ENCODE results near the gene PLIN3.
"Not testable (repeated sequence)": the region's sequence is repeated elsewhere in the genome, so short reads cannot be mapped to it uniquely, and the experiment has no call there.

The PLIN3 gene

GRCh38 chr19:4811328-4812131 is 55.9 kb downstream of the PLIN3 start:
- peak; percentile 88 for DNase-seq (ENCODE audit: low spot score)

DNA sequence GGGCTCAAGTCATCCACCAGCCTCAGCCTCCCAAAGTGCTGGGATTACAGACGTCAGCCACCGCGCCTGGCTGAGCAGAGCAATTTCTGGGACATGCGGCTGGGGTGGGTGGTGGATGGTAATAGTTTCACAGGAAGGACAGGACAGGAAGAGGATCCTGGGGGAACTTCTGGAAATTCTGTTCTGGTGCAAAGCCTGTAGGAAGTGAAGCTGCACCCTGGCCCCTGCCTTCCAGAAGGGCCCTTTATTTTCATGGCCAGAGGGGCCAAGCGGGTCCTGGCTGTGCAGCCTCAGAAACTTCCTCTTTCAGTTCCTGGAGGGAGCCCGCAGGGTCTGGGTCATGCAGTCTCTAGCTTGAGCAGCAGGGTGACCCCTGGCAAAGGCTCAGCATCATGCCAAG is 60.3 kb downstream of the PLIN3 start:
- no peak for DNase-seq (ENCODE audit: low spot score)

DNA sequence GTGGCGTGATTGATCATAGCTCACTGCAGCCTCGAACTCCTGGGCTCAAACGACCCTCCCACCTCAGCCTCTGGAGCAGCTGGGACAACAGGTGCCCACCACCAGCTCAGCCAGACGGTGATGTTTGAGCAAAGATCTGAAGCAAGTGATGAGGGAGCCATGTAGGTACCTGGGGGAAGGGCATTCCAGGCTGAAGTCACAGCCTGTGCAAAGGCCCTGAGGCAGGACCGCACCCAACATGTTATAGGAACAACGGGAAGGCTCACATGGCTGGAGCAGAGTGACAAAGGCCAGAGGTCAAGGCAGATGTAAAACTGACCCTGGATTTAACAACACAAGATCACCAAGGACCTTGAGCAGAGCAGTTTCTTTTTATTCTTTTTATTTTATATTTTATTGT is 61.1 kb downstream of the PLIN3 start:
- no peak for DNase-seq (ENCODE audit: low spot score)

GRCh38 chr19:4805140-4805539 is 62.3 kb downstream of the PLIN3 start:
- not testable (repeated sequence) for DNase-seq (ENCODE audit: low spot score)

DNA sequence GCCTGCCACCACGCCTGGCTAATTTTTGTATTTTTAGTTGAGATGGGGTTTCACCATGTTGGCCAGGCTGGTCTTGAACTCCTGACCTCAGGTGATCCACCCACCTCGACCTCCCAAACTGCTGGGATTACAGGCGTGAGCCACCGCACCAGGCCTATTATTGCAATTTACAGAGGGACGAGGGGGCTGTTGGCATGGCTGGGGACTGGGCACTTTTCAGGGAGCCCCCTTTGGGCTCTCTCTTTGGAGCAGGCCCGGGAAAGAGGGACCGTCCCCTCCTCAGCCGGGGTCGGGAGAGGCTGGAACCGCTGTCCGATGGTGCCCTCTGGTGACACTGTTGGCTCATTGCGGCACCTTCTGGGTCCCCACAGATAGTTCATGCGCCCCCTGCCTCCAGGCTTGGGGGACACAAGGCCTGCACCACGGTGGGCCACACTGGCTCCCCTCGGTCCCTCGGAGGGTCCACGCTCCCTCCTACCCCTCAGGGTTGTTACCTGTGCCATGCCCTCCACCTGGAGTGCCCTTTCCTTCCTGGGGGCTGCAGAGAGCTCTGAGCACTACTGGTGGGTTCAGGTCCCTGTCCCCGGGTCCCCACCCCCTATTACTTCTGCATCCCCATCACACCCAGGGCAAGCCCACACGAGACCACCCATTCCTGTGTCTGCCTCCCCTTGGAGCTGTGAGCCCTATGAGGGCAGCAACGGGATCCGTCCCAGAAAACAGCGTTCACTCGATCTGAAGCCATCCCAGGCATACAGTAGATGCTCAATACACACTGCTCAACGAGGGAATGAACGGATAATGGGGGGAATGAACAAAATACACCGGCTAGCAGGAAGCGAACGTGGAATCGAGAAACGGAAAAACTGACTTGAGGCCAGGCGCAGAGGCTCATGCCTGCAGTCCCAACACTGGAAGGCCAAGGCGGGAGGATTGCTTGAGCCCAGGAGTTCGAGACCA is 63.5 kb downstream of the PLIN3 start:
- DNase-seq (ENCODE audit: low spot score), result peak; percentile 90

DNA sequence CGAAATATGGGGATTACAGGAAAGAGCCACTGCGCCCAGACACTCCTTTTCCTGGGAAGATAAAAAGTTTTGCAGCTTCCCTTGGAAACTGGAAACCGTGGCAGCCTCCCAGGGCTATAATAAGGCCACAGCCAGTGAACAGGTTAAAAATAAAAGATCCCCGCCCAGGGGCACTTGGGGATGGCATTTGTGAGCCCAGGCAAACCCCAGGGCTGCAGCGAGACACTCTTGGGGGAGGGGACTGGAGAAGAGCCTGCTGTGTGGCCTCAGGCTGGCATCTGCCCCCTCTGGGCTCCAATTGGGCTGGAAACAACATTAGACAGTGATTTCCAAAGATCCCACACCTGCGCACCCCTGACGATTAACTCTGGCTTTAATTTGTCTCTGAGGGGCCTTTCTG is 64.8 kb downstream of the PLIN3 start:
- DNase-seq (ENCODE audit: low spot score), result no peak

DNA sequence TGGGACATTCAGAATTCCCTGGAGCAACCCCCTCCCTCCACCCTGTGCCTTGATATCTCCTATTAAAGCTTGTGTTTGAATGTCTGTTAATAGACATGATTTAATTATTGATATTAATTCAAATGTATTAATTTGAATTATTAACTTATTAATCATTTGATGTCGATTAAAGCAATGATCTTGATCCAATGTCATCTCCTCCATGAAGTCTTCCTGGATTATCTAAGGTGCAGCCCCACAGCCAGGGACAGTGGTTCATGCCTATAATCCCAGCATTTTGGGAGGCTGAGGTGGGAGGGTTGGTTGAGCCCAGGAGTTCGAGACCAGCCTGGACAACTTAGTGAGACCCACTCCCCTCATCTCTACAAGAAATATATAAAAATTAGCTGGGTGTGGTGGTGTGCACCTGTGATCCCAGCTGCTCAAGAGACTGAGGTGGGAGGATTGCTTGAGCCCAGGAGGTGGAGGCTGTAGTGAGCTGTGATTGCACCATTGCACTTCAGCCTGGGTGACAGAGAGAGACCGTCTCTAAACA is 66.3 kb downstream of the PLIN3 start:
- DNase-seq (ENCODE audit: low spot score), result no peak

DNA sequence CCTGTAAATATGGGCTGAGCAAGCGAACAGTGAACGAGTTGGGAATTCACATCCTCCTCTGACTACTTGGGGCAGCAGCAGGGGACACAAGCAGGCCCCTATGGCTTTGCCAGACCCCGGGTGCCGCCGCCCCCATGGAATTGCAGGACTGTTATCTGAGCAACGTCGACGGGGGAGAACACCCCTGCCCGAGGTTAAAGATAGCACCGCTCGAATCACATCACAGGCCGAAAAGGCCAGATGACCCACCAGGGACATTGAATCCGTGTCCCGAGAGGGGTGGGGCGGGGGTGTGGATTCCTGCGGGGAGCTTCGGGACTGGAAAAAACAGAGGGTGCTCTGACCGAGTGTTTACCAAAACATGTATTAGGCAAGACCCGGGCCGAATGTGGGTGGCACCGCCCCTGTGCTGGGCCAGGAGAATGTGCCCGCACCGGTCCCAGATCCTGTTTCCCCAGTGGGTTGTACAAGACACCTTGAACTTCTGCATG is 66.8 kb downstream of the PLIN3 start:
- DNase-seq (ENCODE audit: low spot score), result no peak

DNA sequence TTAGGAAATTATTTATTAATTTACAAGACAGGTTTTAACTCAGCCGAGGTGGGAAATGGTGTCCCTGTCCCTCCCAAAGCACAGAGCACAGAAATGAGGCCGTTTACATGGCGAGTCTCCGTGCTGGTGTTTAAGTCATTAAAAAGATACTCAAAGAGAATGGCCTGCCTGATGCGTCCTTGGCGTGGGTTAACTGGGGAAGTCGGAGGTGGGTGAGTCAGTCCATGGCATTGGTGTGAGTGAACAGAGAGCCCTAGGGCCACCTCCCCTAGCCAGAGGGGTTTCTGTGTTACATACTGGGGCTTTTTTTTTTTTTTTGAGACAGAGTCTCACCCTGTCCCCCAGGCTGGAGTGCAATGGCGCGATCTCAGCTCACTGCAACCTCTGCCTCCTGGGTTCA is 72.1 kb downstream of the PLIN3 start:
- no peak for DNase-seq (ENCODE audit: low spot score)

- DNase-seq (ENCODE audit: low spot score), result no peak
Observed at GRCh38 chr19:4794971-4795370, 72.5 kb downstream of the PLIN3 start.

- DNase-seq (ENCODE audit: low spot score), result not testable (repeated sequence)
Observed at GRCh38 chr19:4793278-4793677, 74.2 kb downstream of the PLIN3 start.

GRCh38 chr19:4792866-4793195 is 74.6 kb downstream of the PLIN3 start:
- DNase-seq (ENCODE audit: low spot score), result not testable (repeated sequence)

- DNase-seq (ENCODE audit: low spot score), result not testable (repeated sequence)
Observed at GRCh38 chr19:4792019-4792865, 75.2 kb downstream of the PLIN3 start.

DNA sequence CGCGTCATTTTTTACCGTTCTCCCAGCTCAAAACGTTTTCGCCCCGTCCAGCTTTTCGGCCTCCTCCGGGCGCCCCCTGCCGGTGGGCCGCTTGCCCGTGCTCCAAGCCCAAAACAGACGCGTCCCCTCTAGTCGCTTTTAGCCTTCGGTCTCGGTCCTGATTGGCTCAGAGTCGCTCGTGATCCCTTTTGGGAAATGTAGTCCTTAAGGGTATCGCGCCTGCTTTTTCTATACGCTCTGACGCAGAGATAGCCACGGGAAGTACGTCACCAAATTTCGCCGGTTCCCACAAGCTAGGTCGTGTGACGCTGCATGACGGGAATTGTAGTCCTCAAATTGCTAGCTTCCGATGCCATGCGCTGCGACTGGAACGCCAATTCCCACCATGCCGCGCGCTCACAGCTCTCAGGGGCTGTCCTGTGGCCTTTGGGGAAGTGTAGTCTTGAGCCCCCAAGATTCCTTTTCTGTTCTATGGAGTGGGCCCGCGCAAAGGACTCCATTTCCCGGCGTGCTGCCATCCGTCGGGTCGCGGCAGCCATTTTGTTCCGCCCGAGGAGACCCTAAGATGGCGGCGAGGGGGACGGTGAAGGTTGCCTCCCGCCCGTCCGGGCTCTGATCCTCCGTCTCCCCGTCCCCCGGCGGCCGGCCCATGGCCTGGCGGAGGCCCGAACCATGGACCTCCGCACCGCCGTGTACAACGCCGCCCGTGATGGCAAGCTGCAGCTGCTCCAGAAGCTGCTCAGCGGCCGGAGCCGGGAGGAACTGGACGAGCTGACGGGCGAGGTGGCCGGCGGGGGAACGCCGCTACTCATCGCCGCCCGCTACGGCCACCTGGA is 76.1 kb downstream of the PLIN3 start, which contains the start of gene FEM1A:
Gene FEM1A (plus strand): TSS at position 552 of the 836 bp plus-strand sequence. CDS start 121 bp downstream, at position 673.
- peak; percentile 98 for DNase-seq (ENCODE audit: low spot score)

All from ecto neural progenitor cell (in vitro differentiated cells).